HG03469 (cell line): ENCODE data around the gene ELOVL6.
"Not testable (repeated sequence)": the region's sequence is repeated elsewhere in the genome, so short reads cannot be mapped to it uniquely, and the experiment has no call there.

Experiments used
- ATAC-seq: cut with Tn5 transposase; IDR thresholded peaks from one replicate; pipeline ENCODE4 v1.9.1; 2021; ENCODE audit warnings: mild to moderate bottlenecking, moderate library complexity, moderate number of reproducible peaks; ENCODE audit not compliant: unreplicated experiment

ELOVL6 gene

DNA sequence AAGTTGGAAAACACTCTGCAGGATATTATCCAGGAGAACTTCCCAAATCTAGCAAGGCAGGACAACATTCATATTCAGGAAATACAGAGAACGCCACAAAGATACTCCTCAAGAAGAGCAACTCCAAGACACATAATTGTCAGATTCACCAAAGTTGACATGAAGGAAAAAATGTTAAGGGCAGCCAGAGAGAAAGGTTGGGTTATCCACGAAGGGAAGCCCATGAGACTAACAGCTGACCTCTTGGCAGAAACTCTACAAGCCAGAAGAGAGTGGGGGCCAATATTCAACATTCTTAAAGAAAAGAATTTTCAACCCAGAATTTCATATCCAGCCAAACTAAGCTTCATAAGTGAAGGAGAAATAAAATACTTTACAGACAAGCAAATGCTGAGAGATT, 120.3 kb downstream of the ELOVL6 start:
- not testable (repeated sequence) for ATAC-seq

DNA sequence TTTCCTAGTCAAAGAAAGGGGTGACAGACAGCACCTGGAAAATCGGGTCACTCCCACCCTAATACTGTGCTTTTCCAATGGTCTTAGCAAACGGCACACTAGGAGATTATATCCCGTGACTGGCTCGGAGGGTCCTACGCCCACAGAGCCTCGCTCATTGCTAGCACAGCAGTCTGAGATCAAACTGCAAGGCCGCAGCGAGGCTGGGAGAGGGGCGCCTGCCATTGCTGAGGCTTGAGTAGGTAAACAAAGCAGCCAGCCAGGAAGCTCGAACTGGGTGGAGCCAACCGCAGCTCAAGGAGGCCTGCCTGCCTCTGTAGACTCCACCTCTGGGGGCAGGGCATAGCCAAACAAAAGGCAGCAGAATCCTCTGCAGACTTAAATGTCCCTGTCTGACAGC, 121.6 kb downstream of the ELOVL6 start:
- ATAC-seq: not testable (repeated sequence)

DNA sequence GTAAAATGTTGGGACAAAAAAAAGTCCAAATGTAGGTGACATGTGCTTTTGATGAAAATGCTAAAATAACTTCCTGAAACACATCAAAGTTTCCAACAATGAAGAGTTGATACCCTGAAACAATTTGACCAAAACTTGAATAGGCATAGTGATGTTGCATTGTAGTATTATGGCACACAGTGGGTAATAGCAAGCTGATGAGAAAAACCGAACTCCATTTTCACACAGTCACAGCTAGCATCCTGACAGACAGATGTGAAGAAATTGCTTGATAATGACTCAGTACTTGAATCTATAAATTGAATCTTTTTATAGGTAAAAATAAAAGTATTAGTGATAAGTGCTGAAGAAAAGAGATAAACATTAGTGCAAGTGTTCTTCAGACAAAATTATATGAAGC, 122.5 kb downstream of the ELOVL6 start:
- ATAC-seq: no peak

DNA sequence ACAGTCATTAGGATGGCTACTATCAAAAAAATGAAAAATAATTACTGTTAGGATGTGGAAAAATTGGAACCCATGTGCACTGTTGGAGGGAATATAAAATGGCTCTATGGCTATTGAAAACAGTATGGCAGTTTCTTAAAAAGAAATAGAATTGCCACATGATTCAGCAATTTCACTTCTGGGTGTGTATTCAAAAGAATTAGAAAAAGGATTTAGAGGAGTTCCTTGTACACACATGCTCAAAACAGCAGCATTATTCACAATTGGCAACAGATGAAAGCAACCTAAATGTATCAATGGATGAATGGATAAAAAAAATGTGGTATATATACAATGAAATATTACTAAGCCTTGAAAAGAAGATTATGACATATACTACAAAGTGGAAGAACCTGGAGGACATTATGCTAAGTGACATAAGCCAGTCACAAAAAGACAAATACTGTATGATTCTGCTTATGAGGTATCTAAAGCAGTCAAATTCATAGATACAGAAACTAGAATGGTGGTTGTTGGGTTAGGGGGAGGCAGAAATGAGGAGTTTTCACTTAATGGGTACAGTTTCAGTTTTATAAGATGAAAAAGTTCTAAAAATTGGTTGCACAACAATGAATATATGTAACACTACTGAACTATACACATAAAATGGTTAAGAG, 123.2 kb downstream of the ELOVL6 start:
- ATAC-seq: peak; percentile 64

DNA sequence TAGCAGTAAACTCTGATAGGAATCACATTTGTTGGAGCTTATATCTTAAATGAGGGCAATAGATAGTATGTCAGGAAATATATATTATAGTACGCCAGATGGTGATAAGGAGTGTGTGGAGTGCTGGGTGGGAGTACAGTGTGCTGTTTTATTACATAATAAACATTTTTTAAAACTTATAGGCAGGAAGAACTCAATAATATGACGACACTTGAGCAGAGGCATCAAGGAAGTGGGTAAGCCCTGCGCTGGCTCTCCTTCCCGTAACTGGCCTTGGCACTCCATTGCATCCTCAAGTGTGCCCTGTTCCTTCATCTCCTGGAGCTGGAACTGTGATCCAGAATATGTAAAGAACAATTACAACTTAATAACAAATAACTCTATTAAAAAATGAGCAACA, 123.8 kb downstream of the ELOVL6 start:
- no peak for ATAC-seq

DNA sequence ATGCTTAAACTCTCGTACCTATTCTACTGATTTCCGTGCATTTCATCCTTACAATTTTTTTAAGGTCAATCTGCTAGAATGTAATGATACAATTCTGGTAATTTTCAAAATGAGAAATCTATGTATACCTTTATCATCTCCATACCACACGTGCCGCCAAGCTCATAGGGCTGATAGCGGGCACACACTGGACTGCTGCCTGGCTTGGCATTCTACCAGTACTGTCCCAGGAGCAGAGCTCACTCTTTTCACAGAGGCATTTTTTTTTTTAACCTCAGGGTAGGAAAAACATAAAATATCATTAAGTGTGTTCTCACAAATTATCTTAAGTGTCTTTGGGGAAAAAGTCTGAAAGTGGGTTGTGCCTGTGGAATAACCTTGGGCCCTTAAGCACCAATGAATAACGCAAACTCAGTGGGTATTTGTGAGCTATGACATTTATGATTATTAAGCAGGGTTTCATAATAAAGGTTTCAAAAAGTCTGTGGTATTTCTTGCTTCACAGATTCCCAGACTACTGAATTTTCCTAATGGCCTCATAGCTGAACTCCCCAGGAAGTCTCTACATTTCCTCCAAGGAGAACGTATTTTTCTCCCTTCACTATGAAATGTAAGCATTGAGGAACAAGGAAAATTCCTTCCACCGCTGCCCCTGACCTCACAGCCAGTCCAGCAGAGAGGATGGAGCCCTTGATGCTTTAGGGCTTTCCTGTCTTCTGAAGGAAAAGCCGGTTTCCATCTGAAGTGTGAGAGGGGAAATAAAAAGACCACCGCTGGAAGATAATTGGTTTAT, 125.2 kb downstream of the ELOVL6 start:
- no peak for ATAC-seq

DNA sequence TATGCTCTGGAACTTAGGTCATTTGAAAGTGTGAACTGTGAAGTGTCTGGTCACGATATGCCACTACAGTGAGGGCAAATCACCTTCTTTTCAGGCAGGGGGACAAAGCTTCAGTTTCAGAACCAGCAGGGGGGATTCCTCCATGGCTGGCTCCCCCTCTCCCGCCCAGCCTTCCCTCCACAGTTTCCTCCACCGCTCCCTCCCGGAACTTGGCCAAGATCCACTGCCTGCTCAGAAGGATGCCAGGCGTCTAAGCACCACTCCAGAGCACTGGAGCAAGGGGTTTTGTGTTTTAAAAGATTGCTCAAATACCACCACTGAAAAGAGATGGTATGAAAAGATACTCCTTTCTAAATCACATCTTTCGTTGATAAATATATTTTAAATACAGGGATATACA, 126.9 kb downstream of the ELOVL6 start:
- ATAC-seq: no peak

DNA sequence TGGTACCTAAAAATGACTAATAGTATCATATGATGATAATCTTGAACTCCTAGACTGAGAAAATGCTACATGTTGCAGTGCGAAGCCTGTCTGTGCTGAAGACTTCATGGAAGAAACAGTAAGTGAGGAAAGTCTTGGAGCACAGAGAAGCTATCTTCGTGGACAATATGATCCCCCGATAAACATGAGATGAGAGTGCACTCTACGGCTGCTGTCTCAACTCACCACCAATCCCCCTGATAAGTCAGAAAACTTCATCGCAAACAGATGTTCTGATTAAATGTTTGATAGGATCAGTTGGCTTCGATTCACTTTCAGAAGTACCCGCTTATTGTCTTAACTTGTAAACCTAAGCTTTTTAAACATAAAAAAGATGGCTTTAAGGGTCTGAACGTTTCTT, 130.2 kb downstream of the ELOVL6 start:
- no peak for ATAC-seq

DNA sequence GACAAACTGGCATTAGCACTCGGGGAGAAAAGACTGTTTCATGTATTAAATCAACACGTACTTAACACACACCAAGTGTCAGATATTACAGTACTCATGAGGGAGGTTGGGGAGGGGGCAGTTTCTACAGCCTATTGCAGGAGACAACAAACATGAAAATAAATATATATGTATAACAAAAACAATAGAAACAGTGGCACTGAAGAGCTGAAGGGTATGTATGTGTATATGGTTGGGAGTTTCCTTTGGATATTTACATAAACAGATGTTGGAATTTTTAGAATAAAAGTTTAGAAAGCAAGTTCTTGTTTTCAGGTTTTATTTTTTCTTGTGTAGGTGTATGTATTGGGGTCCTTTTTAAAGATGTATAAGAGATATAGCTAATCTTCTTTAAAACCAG, 133.5 kb downstream of the ELOVL6 start:
- ATAC-seq: no peak

DNA sequence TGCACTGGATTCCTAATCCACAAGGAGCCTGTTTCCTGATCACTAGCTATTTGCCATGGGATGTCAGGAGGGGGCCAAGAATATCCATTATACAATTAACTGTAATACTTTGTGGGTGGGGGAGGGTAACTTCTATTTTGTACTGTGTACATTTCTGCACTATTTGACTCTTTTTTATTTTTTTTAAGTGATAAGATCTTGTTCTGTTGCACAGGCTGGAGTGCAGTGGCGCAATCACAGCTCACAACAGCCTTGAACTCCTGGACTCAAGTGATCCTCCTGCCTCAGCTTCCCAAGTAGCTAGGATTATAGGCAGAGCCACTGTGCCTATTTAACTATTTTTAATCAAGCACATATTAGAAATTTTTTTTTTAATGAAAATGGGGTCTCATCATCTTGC, 134.1 kb downstream of the ELOVL6 start:
- ATAC-seq: no peak

DNA sequence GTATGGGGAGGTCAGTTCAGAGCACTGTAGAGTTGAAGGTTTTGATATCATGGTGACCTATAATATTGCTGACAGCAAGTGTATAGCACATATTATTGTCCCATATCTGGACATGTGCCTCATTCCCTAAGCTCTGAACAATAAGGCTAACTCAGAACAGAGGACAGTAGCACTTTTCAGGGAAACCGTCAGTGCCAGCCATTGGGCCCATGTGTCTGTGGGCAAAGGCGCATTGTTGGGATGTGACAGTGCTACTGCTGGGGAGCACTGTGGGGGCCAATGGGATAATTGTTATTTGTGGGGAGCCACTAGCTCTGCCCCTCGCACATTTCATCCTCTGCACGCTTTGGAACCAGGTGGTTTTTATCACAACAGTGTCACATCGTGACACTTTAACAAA, 136.2 kb downstream of the ELOVL6 start:
- no peak for ATAC-seq

DNA sequence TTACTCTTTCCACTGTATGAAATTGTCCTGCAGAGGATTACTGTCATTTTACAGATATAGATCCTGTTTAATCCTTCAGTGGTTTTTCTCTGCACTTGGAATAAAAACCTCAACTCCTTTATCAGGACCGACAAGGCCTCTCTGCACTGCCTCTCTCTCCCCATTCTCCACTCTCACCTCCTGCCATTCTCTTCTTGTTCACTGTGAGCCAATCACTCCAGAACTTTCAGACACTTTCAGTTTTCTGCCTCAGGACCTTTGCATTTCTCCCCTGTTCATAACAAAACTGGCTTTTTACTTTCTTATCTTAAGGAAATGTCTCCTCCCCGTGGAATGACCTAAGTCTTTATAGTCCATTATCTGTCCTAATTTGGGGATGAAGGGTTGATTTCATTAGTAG, 137.3 kb downstream of the ELOVL6 start:
- ATAC-seq: no peak

DNA sequence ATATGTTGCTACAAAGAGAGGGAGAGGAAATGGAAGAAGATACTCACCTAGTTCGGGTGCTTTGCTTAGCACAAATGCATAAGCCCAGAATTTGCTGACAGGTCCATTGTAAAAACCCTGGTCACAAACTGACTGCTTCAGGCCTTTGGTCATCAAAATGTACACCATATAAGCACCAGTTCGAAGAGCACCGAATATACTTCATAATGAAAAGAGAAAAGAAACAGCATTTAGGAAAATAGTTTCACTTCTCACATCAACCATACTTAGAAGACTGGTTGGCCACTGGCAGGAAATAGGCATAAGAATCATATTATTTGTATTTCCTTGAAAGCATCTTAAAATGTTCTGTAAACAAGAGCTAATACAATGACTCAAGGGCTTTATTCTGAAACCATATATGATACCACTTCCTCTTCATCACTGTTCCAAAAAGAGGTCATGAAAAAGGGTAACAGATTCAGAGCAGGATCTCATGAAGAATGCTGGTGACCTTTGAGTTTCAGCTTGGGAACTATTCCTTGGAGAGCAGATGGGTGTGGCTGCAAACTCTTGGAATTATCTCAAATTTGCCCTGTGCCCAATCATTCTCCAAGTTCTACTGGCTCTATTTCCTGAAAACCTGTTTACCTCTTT, 138.7 kb downstream of the ELOVL6 start:
- ATAC-seq: peak; percentile 83

DNA sequence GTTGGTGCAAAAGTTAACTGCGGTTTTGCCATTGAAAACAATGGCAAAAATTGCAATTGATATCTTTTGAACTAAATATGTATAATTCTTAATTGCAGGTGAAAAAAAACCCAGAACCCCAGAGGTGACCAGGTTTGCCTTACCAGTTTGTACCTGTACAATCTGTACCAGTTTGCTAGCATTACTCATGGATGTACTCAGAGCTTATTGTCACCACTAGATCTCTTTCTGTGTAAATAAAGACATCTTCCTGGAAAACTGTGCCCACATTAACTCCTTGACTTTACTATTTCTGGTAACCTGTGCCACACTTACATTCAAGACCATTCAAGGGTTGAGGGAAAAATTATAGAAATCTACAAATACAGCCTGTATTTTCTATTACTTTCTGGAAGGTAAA, 139.7 kb downstream of the ELOVL6 start:
- no peak for ATAC-seq

DNA sequence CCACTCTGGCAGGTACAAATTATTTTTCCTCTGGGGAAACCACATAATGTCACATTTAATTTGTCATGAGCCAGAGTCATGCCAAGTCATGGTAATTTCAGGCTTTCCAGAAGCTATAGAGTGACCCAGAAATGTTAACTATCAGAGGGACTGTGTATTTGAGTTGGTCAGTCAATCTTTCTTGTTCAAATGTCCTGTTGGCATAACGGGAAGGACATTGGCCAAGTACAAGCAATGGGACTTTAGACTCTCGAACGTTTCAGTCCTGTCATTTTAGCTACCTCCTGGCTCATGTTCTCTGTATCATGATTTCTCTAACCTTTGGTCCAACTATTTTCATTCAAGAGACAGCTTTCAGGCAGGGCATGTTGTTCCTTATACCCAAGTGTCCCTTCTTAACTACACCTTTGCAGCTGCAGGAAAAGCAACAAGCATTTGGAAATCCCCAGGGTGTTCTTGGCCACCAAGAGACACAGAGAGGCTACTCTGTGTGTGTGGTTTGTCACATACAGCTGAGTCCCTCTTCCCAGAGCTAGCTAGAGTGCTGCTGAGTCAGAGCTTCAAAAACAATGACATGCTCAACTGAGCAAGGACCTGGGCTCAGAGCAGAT, 143.2 kb downstream of the ELOVL6 start:
- ATAC-seq: peak; percentile 76

DNA sequence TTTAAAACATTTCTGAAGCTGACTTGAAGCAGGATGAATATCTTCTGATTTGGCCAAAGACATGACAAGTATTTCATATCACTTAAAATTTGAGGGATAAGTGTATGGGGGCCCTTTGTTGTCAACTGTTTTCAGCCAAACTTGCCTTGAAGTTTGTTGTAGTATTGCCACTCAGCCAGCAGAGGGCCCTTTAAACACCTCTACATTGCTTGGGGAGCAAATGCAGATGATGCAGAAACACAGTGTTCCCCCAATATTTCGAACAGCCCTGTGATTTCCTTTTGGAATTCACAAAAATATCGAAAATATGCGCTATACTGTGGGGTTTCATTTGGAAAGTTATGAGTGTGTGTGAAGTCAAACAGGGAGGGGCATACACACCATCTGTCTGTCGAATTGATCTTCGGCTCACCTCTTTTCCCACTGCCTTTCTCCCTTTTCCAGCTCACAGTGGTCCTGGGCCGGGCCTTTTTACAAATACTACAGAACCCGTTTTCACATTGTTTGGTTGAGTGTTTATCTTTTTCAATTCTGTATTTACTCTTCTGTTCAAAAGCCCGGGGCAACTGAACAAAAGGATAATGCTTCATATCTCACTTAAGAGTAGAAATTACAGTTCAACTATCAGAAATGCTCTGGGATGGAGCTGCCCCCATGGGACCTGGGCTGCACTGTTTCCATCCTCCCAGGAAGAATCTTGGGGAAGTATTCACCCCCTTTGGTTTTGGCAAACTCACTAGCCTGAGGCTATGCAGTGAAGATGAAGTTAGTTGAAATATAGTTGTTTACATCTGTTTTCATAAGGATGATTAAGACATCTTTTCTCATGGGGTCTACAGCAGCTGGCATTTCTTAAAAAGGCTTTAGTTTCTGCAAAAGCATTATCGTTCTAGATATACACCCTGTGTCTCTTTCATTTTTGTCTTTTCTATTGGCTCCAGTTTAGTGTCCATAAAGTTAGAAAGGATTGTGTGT, 148.2 kb downstream of the ELOVL6 start:
- no peak for ATAC-seq

DNA sequence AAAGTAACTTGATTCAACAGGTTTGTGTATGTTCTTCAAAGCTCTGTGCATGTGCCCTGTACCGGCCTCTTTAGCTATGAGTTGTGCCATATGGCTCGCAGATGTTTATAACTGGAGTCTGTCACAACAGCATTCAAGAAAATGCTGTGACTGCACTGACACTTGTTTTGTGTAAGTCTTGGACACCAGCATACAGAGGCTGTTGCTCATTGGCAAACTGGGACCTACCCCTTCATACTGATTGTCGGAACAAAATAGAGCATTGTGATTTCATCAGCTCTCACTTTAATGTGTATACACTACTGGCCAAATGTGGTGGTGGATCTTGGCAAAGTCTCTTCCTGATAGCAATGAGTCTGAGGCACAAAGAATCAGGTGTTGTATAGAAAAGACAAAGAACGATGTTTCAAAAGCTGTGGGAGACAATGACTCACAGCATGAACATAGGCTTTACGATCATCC, 151.8 kb downstream of the ELOVL6 start:
- ATAC-seq: no peak

DNA sequence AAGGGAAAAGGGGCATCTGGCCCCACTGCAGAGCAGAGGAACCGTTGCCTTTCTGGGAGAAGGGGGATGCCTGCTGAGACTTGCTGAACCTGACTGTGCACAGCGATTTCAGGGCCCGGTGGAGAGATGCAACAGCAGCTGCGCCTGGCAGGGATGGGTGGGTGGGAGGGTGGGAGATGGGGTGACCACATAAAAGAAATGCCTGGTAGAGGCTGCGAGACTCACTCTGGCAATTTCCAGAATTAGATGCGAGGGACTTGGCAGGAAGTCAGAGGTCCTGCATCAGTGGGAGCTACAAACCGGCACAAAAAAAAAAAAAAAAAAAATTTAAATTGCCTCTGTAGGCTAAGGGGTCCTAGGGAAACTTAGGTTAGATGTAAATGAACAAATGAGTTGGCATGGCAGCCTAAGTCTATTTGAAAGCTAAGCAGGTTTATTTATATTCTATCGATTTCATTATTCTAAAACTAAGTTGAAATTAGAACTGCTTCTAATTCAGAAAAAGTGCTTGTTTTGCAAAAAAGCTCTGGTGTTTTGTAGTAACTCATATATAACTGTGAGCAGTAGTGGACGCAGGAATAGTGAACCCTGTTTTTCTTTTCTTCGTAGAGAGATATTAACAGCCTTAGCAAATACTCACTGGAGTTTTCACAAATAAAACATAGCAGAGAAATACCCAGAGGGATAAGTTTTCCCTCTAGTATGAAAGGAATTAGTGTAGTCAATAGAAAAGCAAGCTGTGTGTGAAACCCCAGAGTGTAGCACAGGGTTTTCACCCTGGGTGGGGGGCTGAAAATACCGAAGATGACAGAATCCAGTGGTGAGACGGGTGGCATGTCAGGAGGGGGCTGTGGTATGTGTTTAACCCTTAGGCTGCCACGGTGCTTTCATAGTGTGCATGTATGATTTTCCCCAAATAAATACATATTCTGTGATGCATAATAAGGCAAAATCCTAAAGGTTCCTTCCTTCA, 155.6 kb downstream of the ELOVL6 start:
- ATAC-seq: no peak

DNA sequence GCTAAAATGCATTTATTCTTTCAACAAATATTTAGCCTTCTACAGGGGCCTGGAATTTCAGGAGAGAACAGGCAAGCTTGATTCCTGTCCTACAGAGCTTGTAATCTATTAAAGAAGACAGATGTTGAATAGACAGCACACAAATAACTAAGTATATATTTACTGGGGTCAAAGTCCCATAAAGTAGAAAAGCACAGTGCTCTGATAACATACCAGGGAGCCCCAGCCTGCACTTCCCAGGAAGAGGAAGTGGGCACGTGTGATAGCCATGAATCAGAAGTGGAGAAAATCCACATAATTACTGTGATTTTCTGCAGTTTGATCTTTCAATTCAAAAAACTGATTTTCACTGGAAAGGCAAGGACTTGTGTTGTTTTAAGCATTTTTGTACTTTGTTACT, 156.7 kb downstream of the ELOVL6 start:
- ATAC-seq: no peak
